ENCODE measurements around the gene MAEA. TPM values are rescaled to one million over a fixed set of nuclear protein-coding genes. Genes with fewer than 3 reads are reported as not detected.

The MAEA gene
- total and polyA plus RNA-seq, 9 of the 15 experiments (the other 6 are each of a cell fraction or from before 2014, with no cell fraction given), result 2.1 to 86.5 (median 45.0) TPM

DNA sequence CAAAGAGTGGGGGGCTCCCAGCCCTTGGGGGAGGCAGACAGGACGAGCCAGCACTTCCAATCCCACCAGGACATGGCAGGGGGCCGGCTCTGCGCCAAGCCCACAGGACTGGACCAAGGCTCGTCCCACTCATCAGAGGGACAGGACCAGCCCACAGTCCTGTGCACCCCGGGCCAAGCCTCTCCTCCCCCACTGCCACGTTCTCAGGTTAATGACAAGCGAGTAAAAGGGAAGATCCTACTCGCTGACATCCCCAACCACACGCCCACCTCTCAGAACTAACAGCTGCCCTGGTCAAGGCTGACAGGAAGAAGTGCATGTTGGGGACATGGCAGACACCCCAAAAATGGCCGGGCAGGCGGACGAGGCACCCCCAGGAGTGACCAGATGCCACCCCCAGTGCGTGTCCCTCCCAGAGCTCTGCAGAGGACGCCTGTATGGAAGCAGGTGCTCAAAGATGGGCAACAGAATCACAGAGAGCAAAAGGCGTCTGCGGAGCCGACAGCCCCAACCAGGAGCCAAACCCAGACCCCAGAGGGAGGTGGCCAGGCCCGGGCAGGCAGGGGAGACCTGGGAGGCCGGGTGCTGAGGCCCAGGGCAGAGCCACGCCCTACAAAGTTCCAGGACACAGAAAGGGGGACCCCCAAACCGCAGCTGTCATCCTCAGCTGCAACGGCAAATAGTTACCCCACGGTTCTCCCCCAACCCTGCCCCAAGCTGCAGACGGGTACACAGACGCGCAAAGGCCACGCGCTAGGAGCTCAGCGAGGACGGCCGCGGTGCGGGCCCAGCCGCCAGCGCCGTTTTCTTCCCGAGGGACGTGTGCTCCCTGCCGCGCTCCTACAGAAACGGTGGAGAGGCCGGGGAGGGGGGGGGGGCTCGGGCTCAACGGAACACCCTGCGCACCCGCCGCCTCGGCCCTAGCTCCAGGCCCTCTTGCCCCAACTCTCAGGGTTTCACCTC lies 42.5 kb upstream of the MAEA start (continued):
- TF ChIP-seq, protein P1, sequence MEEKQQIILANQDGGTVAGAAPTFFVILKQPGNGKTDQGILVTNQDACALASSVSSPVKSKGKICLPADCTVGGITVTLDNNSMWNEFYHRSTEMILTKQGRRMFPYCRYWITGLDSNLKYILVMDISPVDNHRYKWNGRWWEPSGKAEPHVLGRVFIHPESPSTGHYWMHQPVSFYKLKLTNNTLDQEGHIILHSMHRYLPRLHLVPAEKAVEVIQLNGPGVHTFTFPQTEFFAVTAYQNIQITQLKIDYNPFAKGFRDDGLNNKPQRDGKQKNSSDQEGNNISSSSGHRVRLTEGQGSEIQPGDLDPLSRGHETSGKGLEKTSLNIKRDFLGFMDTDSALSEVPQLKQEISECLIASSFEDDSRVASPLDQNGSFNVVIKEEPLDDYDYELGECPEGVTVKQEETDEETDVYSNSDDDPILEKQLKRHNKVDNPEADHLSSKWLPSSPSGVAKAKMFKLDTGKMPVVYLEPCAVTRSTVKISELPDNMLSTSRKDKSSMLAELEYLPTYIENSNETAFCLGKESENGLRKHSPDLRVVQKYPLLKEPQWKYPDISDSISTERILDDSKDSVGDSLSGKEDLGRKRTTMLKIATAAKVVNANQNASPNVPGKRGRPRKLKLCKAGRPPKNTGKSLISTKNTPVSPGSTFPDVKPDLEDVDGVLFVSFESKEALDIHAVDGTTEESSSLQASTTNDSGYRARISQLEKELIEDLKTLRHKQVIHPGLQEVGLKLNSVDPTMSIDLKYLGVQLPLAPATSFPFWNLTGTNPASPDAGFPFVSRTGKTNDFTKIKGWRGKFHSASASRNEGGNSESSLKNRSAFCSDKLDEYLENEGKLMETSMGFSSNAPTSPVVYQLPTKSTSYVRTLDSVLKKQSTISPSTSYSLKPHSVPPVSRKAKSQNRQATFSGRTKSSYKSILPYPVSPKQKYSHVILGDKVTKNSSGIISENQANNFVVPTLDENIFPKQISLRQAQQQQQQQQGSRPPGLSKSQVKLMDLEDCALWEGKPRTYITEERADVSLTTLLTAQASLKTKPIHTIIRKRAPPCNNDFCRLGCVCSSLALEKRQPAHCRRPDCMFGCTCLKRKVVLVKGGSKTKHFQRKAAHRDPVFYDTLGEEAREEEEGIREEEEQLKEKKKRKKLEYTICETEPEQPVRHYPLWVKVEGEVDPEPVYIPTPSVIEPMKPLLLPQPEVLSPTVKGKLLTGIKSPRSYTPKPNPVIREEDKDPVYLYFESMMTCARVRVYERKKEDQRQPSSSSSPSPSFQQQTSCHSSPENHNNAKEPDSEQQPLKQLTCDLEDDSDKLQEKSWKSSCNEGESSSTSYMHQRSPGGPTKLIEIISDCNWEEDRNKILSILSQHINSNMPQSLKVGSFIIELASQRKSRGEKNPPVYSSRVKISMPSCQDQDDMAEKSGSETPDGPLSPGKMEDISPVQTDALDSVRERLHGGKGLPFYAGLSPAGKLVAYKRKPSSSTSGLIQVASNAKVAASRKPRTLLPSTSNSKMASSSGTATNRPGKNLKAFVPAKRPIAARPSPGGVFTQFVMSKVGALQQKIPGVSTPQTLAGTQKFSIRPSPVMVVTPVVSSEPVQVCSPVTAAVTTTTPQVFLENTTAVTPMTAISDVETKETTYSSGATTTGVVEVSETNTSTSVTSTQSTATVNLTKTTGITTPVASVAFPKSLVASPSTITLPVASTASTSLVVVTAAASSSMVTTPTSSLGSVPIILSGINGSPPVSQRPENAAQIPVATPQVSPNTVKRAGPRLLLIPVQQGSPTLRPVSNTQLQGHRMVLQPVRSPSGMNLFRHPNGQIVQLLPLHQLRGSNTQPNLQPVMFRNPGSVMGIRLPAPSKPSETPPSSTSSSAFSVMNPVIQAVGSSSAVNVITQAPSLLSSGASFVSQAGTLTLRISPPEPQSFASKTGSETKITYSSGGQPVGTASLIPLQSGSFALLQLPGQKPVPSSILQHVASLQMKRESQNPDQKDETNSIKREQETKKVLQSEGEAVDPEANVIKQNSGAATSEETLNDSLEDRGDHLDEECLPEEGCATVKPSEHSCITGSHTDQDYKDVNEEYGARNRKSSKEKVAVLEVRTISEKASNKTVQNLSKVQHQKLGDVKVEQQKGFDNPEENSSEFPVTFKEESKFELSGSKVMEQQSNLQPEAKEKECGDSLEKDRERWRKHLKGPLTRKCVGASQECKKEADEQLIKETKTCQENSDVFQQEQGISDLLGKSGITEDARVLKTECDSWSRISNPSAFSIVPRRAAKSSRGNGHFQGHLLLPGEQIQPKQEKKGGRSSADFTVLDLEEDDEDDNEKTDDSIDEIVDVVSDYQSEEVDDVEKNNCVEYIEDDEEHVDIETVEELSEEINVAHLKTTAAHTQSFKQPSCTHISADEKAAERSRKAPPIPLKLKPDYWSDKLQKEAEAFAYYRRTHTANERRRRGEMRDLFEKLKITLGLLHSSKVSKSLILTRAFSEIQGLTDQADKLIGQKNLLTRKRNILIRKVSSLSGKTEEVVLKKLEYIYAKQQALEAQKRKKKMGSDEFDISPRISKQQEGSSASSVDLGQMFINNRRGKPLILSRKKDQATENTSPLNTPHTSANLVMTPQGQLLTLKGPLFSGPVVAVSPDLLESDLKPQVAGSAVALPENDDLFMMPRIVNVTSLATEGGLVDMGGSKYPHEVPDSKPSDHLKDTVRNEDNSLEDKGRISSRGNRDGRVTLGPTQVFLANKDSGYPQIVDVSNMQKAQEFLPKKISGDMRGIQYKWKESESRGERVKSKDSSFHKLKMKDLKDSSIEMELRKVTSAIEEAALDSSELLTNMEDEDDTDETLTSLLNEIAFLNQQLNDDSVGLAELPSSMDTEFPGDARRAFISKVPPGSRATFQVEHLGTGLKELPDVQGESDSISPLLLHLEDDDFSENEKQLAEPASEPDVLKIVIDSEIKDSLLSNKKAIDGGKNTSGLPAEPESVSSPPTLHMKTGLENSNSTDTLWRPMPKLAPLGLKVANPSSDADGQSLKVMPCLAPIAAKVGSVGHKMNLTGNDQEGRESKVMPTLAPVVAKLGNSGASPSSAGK (IDR thresholded peaks at IDR 0.05), result peak; percentile 71
- TF ChIP-seq, protein P2, sequence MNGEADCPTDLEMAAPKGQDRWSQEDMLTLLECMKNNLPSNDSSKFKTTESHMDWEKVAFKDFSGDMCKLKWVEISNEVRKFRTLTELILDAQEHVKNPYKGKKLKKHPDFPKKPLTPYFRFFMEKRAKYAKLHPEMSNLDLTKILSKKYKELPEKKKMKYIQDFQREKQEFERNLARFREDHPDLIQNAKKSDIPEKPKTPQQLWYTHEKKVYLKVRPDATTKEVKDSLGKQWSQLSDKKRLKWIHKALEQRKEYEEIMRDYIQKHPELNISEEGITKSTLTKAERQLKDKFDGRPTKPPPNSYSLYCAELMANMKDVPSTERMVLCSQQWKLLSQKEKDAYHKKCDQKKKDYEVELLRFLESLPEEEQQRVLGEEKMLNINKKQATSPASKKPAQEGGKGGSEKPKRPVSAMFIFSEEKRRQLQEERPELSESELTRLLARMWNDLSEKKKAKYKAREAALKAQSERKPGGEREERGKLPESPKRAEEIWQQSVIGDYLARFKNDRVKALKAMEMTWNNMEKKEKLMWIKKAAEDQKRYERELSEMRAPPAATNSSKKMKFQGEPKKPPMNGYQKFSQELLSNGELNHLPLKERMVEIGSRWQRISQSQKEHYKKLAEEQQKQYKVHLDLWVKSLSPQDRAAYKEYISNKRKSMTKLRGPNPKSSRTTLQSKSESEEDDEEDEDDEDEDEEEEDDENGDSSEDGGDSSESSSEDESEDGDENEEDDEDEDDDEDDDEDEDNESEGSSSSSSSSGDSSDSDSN (IDR thresholded peaks at IDR 0.05; ENCODE audit: borderline replicate concordance in 1 of 2, low read depth in 2 of 2, low read length in 2 of 2), result peak; percentile 51 to 59; a peak in 1 of 4 replicates
- no peak for TF ChIP-seq SLC30A9 (CRISPR knock-in tag; IDR thresholded peaks at IDR 0.05)
- TF ChIP-seq, protein P3, sequence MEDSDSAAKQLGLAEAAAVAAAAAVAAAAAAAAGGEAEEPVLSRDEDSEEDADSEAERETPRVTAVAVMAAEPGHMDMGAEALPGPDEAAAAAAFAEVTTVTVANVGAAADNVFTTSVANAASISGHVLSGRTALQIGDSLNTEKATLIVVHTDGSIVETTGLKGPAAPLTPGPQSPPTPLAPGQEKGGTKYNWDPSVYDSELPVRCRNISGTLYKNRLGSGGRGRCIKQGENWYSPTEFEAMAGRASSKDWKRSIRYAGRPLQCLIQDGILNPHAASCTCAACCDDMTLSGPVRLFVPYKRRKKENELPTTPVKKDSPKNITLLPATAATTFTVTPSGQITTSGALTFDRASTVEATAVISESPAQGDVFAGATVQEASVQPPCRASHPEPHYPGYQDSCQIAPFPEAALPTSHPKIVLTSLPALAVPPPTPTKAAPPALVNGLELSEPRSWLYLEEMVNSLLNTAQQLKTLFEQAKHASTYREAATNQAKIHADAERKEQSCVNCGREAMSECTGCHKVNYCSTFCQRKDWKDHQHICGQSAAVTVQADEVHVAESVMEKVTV (CRISPR knock-in tag; IDR thresholded peaks at IDR 0.05), result no peak
- no peak for TF ChIP-seq MCM2 (IDR thresholded peaks at IDR 0.05; ENCODE audit: low read depth)
